Body of pancreas (tissue), 4 donors: Measurements from ENCODE around the gene ZFY.

Source experiments
- POLR2A ChIP-seq, 3 donors: fragments of 450-650 bp; IDR thresholded peaks; one replicate each; pipeline ENCODE4 v1.6.1; 2016; ENCODE audit warnings: antibody characterized with exemption in 3 of 3, mild to moderate bottlenecking in 2 of 3
- TF ChIP-seq, protein P1 (sequence below), 7 experiments: fragments of 450-650 bp in 4 of 7; fragments of 200-600 bp in 3 of 7; sonication (generic) in 3 of 7; IDR thresholded peaks; one replicate each; pipeline ENCODE4 v1.5.1; 2016 to 2019; ENCODE audit warnings: antibody characterized with exemption in 7 of 7

DNA sequence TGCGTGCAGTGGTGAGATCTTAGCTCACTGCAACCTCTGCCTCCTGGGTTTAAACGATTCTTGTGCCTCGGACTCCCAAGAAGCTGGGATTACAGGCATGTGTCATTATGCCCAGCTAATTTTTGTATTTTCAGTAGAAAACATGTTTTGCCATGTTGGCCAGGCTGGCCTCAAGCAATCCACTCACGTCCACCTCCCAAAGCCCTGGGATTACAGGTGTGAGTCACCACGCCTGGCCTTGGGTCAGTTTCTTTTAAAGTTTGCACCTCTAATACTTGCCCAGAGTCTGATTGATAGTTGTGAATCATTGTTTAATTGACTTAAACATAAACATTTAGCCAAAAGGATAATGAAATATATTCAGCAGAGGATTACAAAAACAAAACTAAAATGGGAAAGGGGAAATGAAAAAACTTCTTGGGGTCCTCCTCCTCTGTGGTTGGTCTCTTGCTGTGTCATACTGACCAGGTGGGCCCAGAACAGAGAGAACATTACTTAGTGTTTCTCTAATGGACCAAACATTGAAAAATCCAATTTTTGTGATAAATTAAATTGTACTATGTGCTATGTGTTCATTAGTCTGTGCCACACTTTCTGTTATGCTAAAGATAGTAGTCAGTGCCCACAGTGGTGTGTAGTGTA, 38.0 kb downstream of the ZFY start:
- TF ChIP-seq, protein P1, sequence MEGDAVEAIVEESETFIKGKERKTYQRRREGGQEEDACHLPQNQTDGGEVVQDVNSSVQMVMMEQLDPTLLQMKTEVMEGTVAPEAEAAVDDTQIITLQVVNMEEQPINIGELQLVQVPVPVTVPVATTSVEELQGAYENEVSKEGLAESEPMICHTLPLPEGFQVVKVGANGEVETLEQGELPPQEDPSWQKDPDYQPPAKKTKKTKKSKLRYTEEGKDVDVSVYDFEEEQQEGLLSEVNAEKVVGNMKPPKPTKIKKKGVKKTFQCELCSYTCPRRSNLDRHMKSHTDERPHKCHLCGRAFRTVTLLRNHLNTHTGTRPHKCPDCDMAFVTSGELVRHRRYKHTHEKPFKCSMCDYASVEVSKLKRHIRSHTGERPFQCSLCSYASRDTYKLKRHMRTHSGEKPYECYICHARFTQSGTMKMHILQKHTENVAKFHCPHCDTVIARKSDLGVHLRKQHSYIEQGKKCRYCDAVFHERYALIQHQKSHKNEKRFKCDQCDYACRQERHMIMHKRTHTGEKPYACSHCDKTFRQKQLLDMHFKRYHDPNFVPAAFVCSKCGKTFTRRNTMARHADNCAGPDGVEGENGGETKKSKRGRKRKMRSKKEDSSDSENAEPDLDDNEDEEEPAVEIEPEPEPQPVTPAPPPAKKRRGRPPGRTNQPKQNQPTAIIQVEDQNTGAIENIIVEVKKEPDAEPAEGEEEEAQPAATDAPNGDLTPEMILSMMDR (IDR thresholded peaks at IDR 0.05), result no peak
- TF ChIP-seq POLR2A (IDR thresholded peaks at IDR 0.05), result no peak
